HepG2 (cell line): ENCODE results near the gene IFIT2. TPM values are rescaled to one million over a fixed set of nuclear protein-coding genes. Genes with fewer than 3 reads are reported as not detected.

ENCODE experiments used
- AGO1 ChIP-seq: fragments of 200-400 bp; formaldehyde crosslinking; IDR thresholded peaks from 2 replicates; pipeline ENCODE4 v1.6.1; 2017; ENCODE audit warnings: mild to moderate bottlenecking, low read depth, low read length, moderate library complexity; ENCODE audit not compliant: poor library complexity, severe bottlenecking
- FIP1L1 ChIP-seq: fragments of 200-400 bp; formaldehyde crosslinking; IDR thresholded peaks from 2 replicates; pipeline ENCODE4 v1.6.1; 2018; ENCODE audit warnings: low read depth, mild to moderate bottlenecking, low read length, moderate library complexity, borderline replicate concordance; ENCODE audit not compliant: insufficient read depth
- FOXC1 ChIP-seq: sonication (generic); formaldehyde crosslinking; IDR thresholded peaks from 2 replicates; pipeline ENCODE4 v1.8.0; 2022; ENCODE audit warnings: mild to moderate bottlenecking, missing genetic modification reagents, borderline replicate concordance
- FOXK1 ChIP-seq: sonication (generic); formaldehyde crosslinking; IDR thresholded peaks from 2 replicates; pipeline ENCODE4 v1.4.0; 2020; ENCODE audit warnings: low read depth, missing genetic modification reagents, borderline replicate concordance
- HNRNPUL1 ChIP-seq: fragments of 200-400 bp; formaldehyde crosslinking; IDR thresholded peaks from 2 replicates; pipeline ENCODE4 v1.6.1; 2017; ENCODE audit warnings: low read depth, mild to moderate bottlenecking, low read length, moderate library complexity
- NCOA2 ChIP-seq: sonication (generic); formaldehyde crosslinking; IDR thresholded peaks from 2 replicates; pipeline ENCODE4 v1.8.0; 2022; ENCODE audit warnings: inconsistent platforms
- NFE2L1 ChIP-seq: sonication (generic); formaldehyde crosslinking; IDR thresholded peaks from 2 replicates; pipeline ENCODE4 v1.4.0; 2020; ENCODE audit warnings: missing genetic modification reagents, mild to moderate bottlenecking, borderline replicate concordance
- RFX5 ChIP-seq: IDR thresholded peaks from 2 replicates; pipeline ENCODE4 v1.6.1; 2011; ENCODE audit warnings: low read depth, low read length, improper control_type of control experiment
- TAF1 ChIP-seq: sonication (generic); formaldehyde crosslinking; IDR thresholded peaks from 2 replicates; pipeline ENCODE4 v1.4.0; 2020; ENCODE audit warnings: missing genetic modification reagents
- U2AF2 ChIP-seq: fragments of 200-400 bp; formaldehyde crosslinking; IDR thresholded peaks from 2 replicates; pipeline ENCODE4 v1.6.1; 2017; ENCODE audit warnings: low read depth, mild to moderate bottlenecking, low read length
- ZBTB40 ChIP-seq, 2 experiments: fragments of 450-650 bp in 1 of 2; sonication (generic) in 1 of 2; formaldehyde crosslinking in 1 of 2; IDR thresholded peaks; 2 replicates each; pipeline versions ENCODE4 v1.6.1 to v1.8.0; 2016 to 2022; ENCODE audit warnings: antibody characterized with exemption in 1 of 2, mild to moderate bottlenecking in 1 of 2, missing genetic modification reagents in 1 of 2
- ZBTB43 ChIP-seq: sonication (generic); formaldehyde crosslinking; conservative IDR thresholded peaks from 2 replicates; pipeline ENCODE4 v1.4.0; 2020; ENCODE audit warnings: missing genetic modification reagents
- ZBTB44 ChIP-seq: sonication (generic); formaldehyde crosslinking; IDR thresholded peaks from 2 replicates; pipeline ENCODE4 v1.4.0; 2020; ENCODE audit warnings: missing genetic modification reagents
- ZFP36L2 ChIP-seq: sonication (generic); formaldehyde crosslinking; IDR thresholded peaks from 2 replicates; pipeline ENCODE4 v1.4.0; 2020; ENCODE audit warnings: missing genetic modification reagents
- ZNF207 ChIP-seq: fragments of 450-650 bp; IDR thresholded peaks from 2 replicates; pipeline ENCODE4 v1.6.1; 2016; ENCODE audit warnings: antibody characterized with exemption, borderline replicate concordance
- ZNF251 ChIP-seq: sonication (generic); formaldehyde crosslinking; IDR thresholded peaks from 2 replicates; pipeline ENCODE4 v1.9.0; 2021; ENCODE audit warnings: mild to moderate bottlenecking, missing genetic modification reagents
- ZNF543 ChIP-seq: sonication (generic); formaldehyde crosslinking; IDR thresholded peaks from 2 replicates; pipeline ENCODE4 v1.4.0; 2020; ENCODE audit warnings: mild to moderate bottlenecking, missing genetic modification reagents
- polyA plus RNA-seq, 8 experiments: library from polyadenylated mRNA; depleted of rRNA in 3 of 8; stranded (reverse) in 7 of 8; unstranded in 1 of 8; fragments of >200 nt; fragmentation: Illumina TruSeq in 4 of 8; extraction: Trizol in 4 of 8; gene quantifications; 2 replicates each; pipeline versions ENCODE4 v1.2.1 to v1.2.3, GENCODE V29; 2011 to 2016; ENCODE audit warnings: low read depth in 4 of 8, missing spikeins in 1 of 8, mixed read lengths in 1 of 8; ENCODE audit not compliant: insufficient read depth in 1 of 8
- total RNA-seq, 5 experiments: library from RNA; depleted of rRNA; stranded (reverse); fragments of >200 nt; fragmentation: Illumina TruSeq; extraction: Trizol; gene quantifications; 2 replicates each; pipeline ENCODE4 v1.2.3, GENCODE V29; 2016; ENCODE audit warnings: low read depth in 1 of 5

The IFIT2 gene
- total and polyA plus RNA-seq, 2 of the 13 experiments (the other 11 are each of a cell fraction or from before 2014, with no cell fraction given), result 0.04 to 0.15 TPM

GRCh38 chr10:89269433-89270152 is 32.3 kb upstream of the IFIT2 start (continued):
- TF ChIP-seq ZBTB44 (no peak), FOXC1 (CRISPR knock-in tag) (no peak), FOXK1 (CRISPR knock-in tag) (no peak), ZBTB43 (CRISPR knock-in tag) (no peak), ZNF543 (CRISPR knock-in tag) (no peak), ZNF207 (no peak), FIP1L1 (no peak), AGO1 (no peak), RFX5 (no peak), TAF1 (CRISPR knock-in tag) (no peak), HNRNPUL1 (no peak), ZFP36L2 (no peak), U2AF2 (no peak), ZBTB40 (IDR thresholded peaks at IDR 0.05) (no peak), ZBTB40 (CRISPR knock-in tag; IDR thresholded peaks at IDR 0.05) (no peak), NFE2L1 (no peak), ZNF251 (CRISPR knock-in tag) (no peak), NCOA2 (CRISPR knock-in tag) (peak; percentile 57; the same call in 1 of the 2 replicates)
